ENCODE results near the gene AKAP10.
A peak's percentile ranks its signal among the peaks of the same experiment; 100 is the strongest.

DNA sequence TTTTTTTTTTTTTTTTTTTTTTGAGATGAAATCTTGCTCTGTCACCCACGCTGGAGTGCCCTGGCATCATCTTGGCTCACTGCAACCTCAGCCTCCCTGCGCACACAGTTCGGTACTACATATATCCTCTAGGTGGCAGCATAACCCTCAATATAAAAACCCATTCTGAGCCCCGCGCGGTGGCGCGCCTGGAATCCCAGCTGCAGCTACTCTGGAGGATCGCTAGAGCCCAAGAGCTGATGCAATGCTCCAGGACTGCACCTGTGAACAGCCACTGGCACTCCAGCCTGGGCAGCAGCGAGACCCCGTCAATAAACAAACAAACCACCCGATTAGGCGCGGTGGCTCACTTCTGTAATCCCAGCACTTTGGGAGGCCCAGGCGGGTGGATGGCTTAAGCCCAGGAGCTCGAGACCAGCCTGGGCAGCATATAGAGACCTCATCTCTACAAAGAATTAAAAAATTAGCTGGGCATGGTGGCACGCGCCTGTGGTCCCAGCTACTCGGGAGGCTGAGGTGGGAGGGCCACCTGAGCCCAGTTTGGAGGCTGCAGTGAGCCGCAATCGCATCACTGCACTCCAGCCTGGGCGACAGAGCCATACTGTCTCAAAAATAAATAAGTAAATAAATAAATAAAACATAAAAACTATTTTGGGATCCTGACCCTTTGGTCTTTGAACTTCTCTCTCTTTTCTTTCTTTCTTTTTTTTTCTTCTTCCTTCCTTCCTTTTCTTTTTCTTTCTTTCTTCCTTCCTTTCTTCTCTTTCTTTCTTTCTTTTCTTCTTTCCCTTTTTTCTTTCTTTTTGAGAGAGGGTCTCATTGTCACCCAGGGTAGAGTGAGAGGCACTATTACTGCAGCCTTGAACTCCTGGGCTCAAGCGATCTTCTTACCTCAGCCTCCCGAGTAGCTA, 15.4 kb upstream of the AKAP10 start:
- TF ChIP-seq, protein P1, sequence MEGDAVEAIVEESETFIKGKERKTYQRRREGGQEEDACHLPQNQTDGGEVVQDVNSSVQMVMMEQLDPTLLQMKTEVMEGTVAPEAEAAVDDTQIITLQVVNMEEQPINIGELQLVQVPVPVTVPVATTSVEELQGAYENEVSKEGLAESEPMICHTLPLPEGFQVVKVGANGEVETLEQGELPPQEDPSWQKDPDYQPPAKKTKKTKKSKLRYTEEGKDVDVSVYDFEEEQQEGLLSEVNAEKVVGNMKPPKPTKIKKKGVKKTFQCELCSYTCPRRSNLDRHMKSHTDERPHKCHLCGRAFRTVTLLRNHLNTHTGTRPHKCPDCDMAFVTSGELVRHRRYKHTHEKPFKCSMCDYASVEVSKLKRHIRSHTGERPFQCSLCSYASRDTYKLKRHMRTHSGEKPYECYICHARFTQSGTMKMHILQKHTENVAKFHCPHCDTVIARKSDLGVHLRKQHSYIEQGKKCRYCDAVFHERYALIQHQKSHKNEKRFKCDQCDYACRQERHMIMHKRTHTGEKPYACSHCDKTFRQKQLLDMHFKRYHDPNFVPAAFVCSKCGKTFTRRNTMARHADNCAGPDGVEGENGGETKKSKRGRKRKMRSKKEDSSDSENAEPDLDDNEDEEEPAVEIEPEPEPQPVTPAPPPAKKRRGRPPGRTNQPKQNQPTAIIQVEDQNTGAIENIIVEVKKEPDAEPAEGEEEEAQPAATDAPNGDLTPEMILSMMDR (IDR thresholded peaks at IDR 0.05; ENCODE audit: low read depth, low read length) = peak; percentile 46
- no peak for TF ChIP-seq EZH2phosphoT487 (IDR thresholded peaks at IDR 0.05; ENCODE audit: low read depth)
